Measurements from ENCODE around the gene CALCOCO1. TPM values are rescaled to one million over a fixed set of nuclear protein-coding genes. Genes with fewer than 3 reads are reported as not detected.
"Not testable (repeated sequence)": the region's sequence is repeated elsewhere in the genome, so short reads cannot be mapped to it uniquely, and the experiment has no call there.

CALCOCO1 gene
- polyA plus RNA-seq, 2 donors = 49.7 to 72.7 TPM

- no peak overlapping the region for H3K4me3 ChIP-seq (ENCODE audit: low read depth in 1 of 2, low read length in 2 of 2)
Observed at GRCh38 chr12:53722450-53723041, 4.7 kb downstream of the CALCOCO1 start.

GRCh38 chr12:53720946-53721345, 6.3 kb downstream of the CALCOCO1 start:
- Histone ChIP-seq H3K27me3 (ENCODE audit: control insufficient read depth in 1 of 2, insufficient read depth in 2 of 2, low read length in 2 of 2) (no peaks in the 10 kb centered on the region), H3K4me3 (ENCODE audit: low read depth in 1 of 2, low read length in 2 of 2) (no peak overlapping the region), H3K27ac (ENCODE audit: low read depth in 2 of 2, low read length in 1 of 2) (no peak overlapping the region), H3K36me3 (ENCODE audit: control insufficient read depth in 2 of 2, insufficient read depth in 2 of 2, low read length in 1 of 2) (peaks cover 20 to 35% of the 10 kb centered on the region in 2 donors), H3K9me3 (ENCODE audit: control insufficient read depth in 2 of 2, insufficient read depth in 1 of 2, low read depth in 1 of 2, low read length in 1 of 2) (no peaks in the 10 kb centered on the region), H3K4me1 (ENCODE audit: control insufficient read depth in 2 of 2, insufficient read depth in 2 of 2, low read length in 1 of 2) (peaks cover 4 to 10% of the 10 kb centered on the region in 2 donors)
- WGBS, 2 donors = 84 to 85% methylated on average over 1 of the region's 1 CpG

More at GRCh38 chr12:53722450-53723041, 4.7 kb downstream of the CALCOCO1 start:
- 85 to 86% methylated on average over 3 of the region's 3 CpGs for WGBS, 2 donors
- Histone ChIP-seq H3K9me3 (ENCODE audit: control insufficient read depth in 2 of 2, insufficient read depth in 1 of 2, low read depth in 1 of 2, low read length in 1 of 2) (no peaks in the 10 kb centered on the region), H3K4me1 (ENCODE audit: control insufficient read depth in 2 of 2, insufficient read depth in 2 of 2, low read length in 1 of 2) (peaks cover 4 to 14% of the 10 kb centered on the region in 2 donors), H3K27ac (ENCODE audit: low read depth in 2 of 2, low read length in 1 of 2) (no peak overlapping the region), H3K27me3 (ENCODE audit: control insufficient read depth in 1 of 2, insufficient read depth in 2 of 2, low read length in 2 of 2) (no peaks in the 10 kb centered on the region), H3K36me3 (ENCODE audit: control insufficient read depth in 2 of 2, insufficient read depth in 2 of 2, low read length in 1 of 2) (peaks cover 12 to 27% of the 10 kb centered on the region in 2 donors)

GRCh38 chr12:53719649-53720048, 7.6 kb downstream of the CALCOCO1 start:
- Histone ChIP-seq H3K36me3 (ENCODE audit: control insufficient read depth in 2 of 2, insufficient read depth in 2 of 2, low read length in 1 of 2) (peaks cover 29 to 44% of the 10 kb centered on the region in 2 donors), H3K4me3 (ENCODE audit: low read depth in 1 of 2, low read length in 2 of 2) (no peak overlapping the region), H3K9me3 (ENCODE audit: control insufficient read depth in 2 of 2, insufficient read depth in 1 of 2, low read depth in 1 of 2, low read length in 1 of 2) (no peaks in the 10 kb centered on the region), H3K27ac (ENCODE audit: low read depth in 2 of 2, low read length in 1 of 2) (no peak overlapping the region), H3K4me1 (ENCODE audit: control insufficient read depth in 2 of 2, insufficient read depth in 2 of 2, low read length in 1 of 2) (no peaks in the 10 kb centered on the region), H3K27me3 (ENCODE audit: control insufficient read depth in 1 of 2, insufficient read depth in 2 of 2, low read length in 2 of 2) (no peaks in the 10 kb centered on the region)
- 69 to 75% methylated on average over 2 of the region's 2 CpGs for WGBS, 2 donors

- peaks cover 32 to 51% of the 10 kb centered on the region in 2 donors for H3K36me3 ChIP-seq (ENCODE audit: control insufficient read depth in 2 of 2, insufficient read depth in 2 of 2, low read length in 1 of 2)
- H3K27me3 ChIP-seq (ENCODE audit: control insufficient read depth in 1 of 2, insufficient read depth in 2 of 2, low read length in 2 of 2); H3K9me3 ChIP-seq (ENCODE audit: control insufficient read depth in 2 of 2, insufficient read depth in 1 of 2, low read depth in 1 of 2, low read length in 1 of 2); H3K4me3 ChIP-seq (ENCODE audit: low read depth in 1 of 2, low read length in 2 of 2); H3K4me1 ChIP-seq (ENCODE audit: control insufficient read depth in 2 of 2, insufficient read depth in 2 of 2, low read length in 1 of 2); H3K27ac ChIP-seq (ENCODE audit: low read depth in 2 of 2, low read length in 1 of 2): not testable (repeated sequence)
- 88 to 90% methylated on average over 6 of the region's 6 CpGs for WGBS, 2 donors
Observed at GRCh38 chr12:53718567-53718966, 8.7 kb downstream of the CALCOCO1 start.

- Histone ChIP-seq H3K27ac (ENCODE audit: low read depth in 2 of 2, low read length in 1 of 2) (no peak overlapping the region), H3K4me1 (ENCODE audit: control insufficient read depth in 2 of 2, insufficient read depth in 2 of 2, low read length in 1 of 2) (no peaks in the 10 kb centered on the region), H3K36me3 (ENCODE audit: control insufficient read depth in 2 of 2, insufficient read depth in 2 of 2, low read length in 1 of 2) (peaks cover 38 to 56% of the 10 kb centered on the region in 2 donors), H3K27me3 (ENCODE audit: control insufficient read depth in 1 of 2, insufficient read depth in 2 of 2, low read length in 2 of 2) (no peaks in the 10 kb centered on the region), H3K4me3 (ENCODE audit: low read depth in 1 of 2, low read length in 2 of 2) (no peak overlapping the region), H3K9me3 (ENCODE audit: control insufficient read depth in 2 of 2, insufficient read depth in 1 of 2, low read depth in 1 of 2, low read length in 1 of 2) (no peaks in the 10 kb centered on the region)
- WGBS, 2 donors = 91 to 93% methylated on average over 5 of the region's 5 CpGs
Observed at GRCh38 chr12:53717319-53717718, 9.9 kb downstream of the CALCOCO1 start.

- Histone ChIP-seq H3K27ac (ENCODE audit: low read depth in 2 of 2, low read length in 1 of 2) (no peak overlapping the region), H3K27me3 (ENCODE audit: control insufficient read depth in 1 of 2, insufficient read depth in 2 of 2, low read length in 2 of 2) (no peaks in the 10 kb centered on the region), H3K4me3 (ENCODE audit: low read depth in 1 of 2, low read length in 2 of 2) (no peak overlapping the region), H3K36me3 (ENCODE audit: control insufficient read depth in 2 of 2, insufficient read depth in 2 of 2, low read length in 1 of 2) (peaks cover 31 to 47% of the 10 kb centered on the region in 2 donors), H3K4me1 (ENCODE audit: control insufficient read depth in 2 of 2, insufficient read depth in 2 of 2, low read length in 1 of 2) (no peaks in the 10 kb centered on the region), H3K9me3 (ENCODE audit: control insufficient read depth in 2 of 2, insufficient read depth in 1 of 2, low read depth in 1 of 2, low read length in 1 of 2) (no peaks in the 10 kb centered on the region)
- 95 to 97% methylated on average over 4 of the region's 4 CpGs for WGBS, 2 donors
Observed at GRCh38 chr12:53714004-53714403, 13.2 kb downstream of the CALCOCO1 start.

GRCh38 chr12:53713516-53713915, 13.7 kb downstream of the CALCOCO1 start:
- Histone ChIP-seq H3K4me1 (ENCODE audit: control insufficient read depth in 2 of 2, insufficient read depth in 2 of 2, low read length in 1 of 2) (no peaks in the 10 kb centered on the region), H3K36me3 (ENCODE audit: control insufficient read depth in 2 of 2, insufficient read depth in 2 of 2, low read length in 1 of 2) (peaks cover 31 to 46% of the 10 kb centered on the region in 2 donors), H3K4me3 (ENCODE audit: low read depth in 1 of 2, low read length in 2 of 2) (no peak overlapping the region), H3K27ac (ENCODE audit: low read depth in 2 of 2, low read length in 1 of 2) (no peak overlapping the region), H3K27me3 (ENCODE audit: control insufficient read depth in 1 of 2, insufficient read depth in 2 of 2, low read length in 2 of 2) (no peaks in the 10 kb centered on the region), H3K9me3 (ENCODE audit: control insufficient read depth in 2 of 2, insufficient read depth in 1 of 2, low read depth in 1 of 2, low read length in 1 of 2) (no peaks in the 10 kb centered on the region)
- 81 to 82% methylated on average over 9 of the region's 9 CpGs for WGBS, 2 donors

GRCh38 chr12:53712059-53712643, 15.1 kb downstream of the CALCOCO1 start:
- no peak overlapping the region for H3K4me3 ChIP-seq (ENCODE audit: low read depth in 1 of 2, low read length in 2 of 2)
- no peaks in the 10 kb centered on the region for H3K27me3 ChIP-seq (ENCODE audit: control insufficient read depth in 1 of 2, insufficient read depth in 2 of 2, low read length in 2 of 2)
- H3K36me3 ChIP-seq (ENCODE audit: control insufficient read depth in 2 of 2, insufficient read depth in 2 of 2, low read length in 1 of 2) = peaks cover 31 to 44% of the 10 kb centered on the region in 2 donors
- H3K27ac ChIP-seq (ENCODE audit: low read depth in 2 of 2, low read length in 1 of 2) = no peak overlapping the region
- H3K9me3 ChIP-seq (ENCODE audit: control insufficient read depth in 2 of 2, insufficient read depth in 1 of 2, low read depth in 1 of 2, low read length in 1 of 2) = no peaks in the 10 kb centered on the region
- no peaks in the 10 kb centered on the region for H3K4me1 ChIP-seq (ENCODE audit: control insufficient read depth in 2 of 2, insufficient read depth in 2 of 2, low read length in 1 of 2)
- WGBS, 2 donors = 75 to 83% methylated on average over 8 of the region's 8 CpGs

- Histone ChIP-seq H3K4me3 (ENCODE audit: low read depth in 1 of 2, low read length in 2 of 2) (no peak overlapping the region), H3K27ac (ENCODE audit: low read depth in 2 of 2, low read length in 1 of 2) (no peak overlapping the region), H3K36me3 (ENCODE audit: control insufficient read depth in 2 of 2, insufficient read depth in 2 of 2, low read length in 1 of 2) (peaks cover 15 to 31% of the 10 kb centered on the region in 2 donors), H3K9me3 (ENCODE audit: control insufficient read depth in 2 of 2, insufficient read depth in 1 of 2, low read depth in 1 of 2, low read length in 1 of 2) (no peaks in the 10 kb centered on the region), H3K27me3 (ENCODE audit: control insufficient read depth in 1 of 2, insufficient read depth in 2 of 2, low read length in 2 of 2) (no peaks in the 10 kb centered on the region), H3K4me1 (ENCODE audit: control insufficient read depth in 2 of 2, insufficient read depth in 2 of 2, low read length in 1 of 2) (no peaks in the 10 kb centered on the region)
- 40 to 44% methylated on average over 6 of the region's 6 CpGs for WGBS, 2 donors
Observed at GRCh38 chr12:53710091-53710490, 17.2 kb downstream of the CALCOCO1 start.

GRCh38 chr12:53709671-53710070, 17.6 kb downstream of the CALCOCO1 start:
- WGBS, 2 donors = 37% methylated on average over 4 of the region's 4 CpGs

More at GRCh38 chr12:53709671-53710070, 17.6 kb downstream of the CALCOCO1 start:
- no peaks in the 10 kb centered on the region for H3K4me1 ChIP-seq (ENCODE audit: control insufficient read depth in 2 of 2, insufficient read depth in 2 of 2, low read length in 1 of 2)
- H3K27me3 ChIP-seq (ENCODE audit: control insufficient read depth in 1 of 2, insufficient read depth in 2 of 2, low read length in 2 of 2) = no peaks in the 10 kb centered on the region
- no peak overlapping the region for H3K4me3 ChIP-seq (ENCODE audit: low read depth in 1 of 2, low read length in 2 of 2)
- no peaks in the 10 kb centered on the region for H3K9me3 ChIP-seq (ENCODE audit: control insufficient read depth in 2 of 2, insufficient read depth in 1 of 2, low read depth in 1 of 2, low read length in 1 of 2)
- peaks cover 11 to 27% of the 10 kb centered on the region in 2 donors for H3K36me3 ChIP-seq (ENCODE audit: control insufficient read depth in 2 of 2, insufficient read depth in 2 of 2, low read length in 1 of 2)
- H3K27ac ChIP-seq (ENCODE audit: low read depth in 2 of 2, low read length in 1 of 2) = no peak overlapping the region

Data from esophagus (tissue), 2 donors.